Retinal pigment epithelial cell (primary cell): ENCODE measurements around the gene MAP2.
A peak's percentile ranks its signal among the peaks of the same experiment; 100 is the strongest.

Source experiments
- DNase-seq: peaks from one replicate; pipeline ENCODE4 v3.0.0-alpha.2; 2010; ENCODE audit warnings: low read depth
- H3K4me3 ChIP-seq: 2 replicates; pipeline ENCODE4 v1.5.1; 2011; ENCODE audit warnings: mild to moderate bottlenecking, low read length, control low read depth, moderate library complexity
- CTCF ChIP-seq: conservative IDR thresholded peaks from 2 replicates; pipeline ENCODE4 v1.5.1; 2011; ENCODE audit warnings: low read depth, low read length, control low read depth, inconsistent platforms

Gene MAP2

DNA sequence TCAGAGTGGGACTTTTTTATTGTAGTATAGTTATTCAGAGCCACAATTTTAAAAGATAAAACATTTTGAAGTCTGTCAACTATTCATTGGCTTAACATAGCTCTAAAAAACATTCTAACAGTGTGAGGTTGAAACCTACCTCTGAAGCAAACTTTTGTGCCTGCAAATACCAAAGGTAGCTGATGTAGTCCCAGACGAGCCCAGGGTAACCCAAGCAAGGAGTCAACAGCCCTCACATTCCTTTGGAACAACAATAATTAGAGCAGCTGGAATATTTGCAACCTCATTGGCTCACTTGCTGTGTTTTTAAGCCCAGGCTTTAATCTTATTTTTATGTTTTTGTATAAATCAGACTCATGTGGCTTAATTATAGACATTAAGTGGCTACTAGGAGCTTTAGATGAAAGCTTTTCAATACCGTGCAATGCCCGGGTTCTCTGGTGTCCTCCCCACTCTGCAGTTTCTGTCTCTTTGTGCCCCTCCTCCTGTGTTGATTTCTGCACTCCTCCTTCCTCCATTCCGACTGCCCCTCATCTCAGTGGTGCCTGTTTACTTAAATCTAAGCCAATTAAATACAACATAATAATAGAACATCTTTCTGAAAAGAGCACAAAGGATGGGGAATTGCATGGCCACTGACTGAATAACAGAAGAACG, 189.9 kb downstream of the MAP2 start:
- DNase-seq, result peak; percentile 44
- no peak for TF ChIP-seq CTCF
- H3K4me3 ChIP-seq, result no peak overlapping the region

DNA sequence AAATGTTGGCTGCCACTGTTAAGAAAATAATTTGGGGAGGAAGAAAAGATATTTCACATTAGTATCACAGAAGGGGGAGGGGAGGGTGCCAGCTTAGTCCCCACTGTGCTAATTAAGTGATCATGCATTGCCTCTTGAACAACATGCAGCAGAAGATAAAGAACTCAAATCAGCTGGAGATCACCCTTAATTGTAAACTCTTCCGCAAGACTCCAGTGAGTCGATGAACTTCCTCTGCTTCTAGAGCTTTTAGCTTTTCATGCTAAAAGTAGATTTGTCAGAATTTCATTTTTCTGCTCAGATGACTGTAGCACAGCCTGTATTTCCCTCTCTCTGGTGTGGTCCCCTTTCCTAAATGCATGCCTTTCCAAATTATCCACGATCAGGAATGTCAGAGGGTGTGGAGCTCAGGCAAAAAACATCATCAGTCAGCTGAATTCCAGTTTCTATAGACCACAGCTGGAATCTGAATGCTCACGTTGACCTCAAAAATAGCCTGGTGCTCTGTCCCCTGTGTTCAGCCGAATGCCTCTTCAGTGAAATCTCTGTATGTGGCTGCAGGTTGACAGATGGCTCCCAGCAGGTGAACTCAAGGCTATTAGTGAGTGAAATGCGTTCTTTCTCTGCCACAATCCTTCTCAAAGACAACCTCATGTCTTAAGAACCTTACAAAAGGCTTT, 191.0 kb downstream of the MAP2 start:
- H3K4me3 ChIP-seq, result no peak overlapping the region
- no peak for TF ChIP-seq CTCF
- no peak for DNase-seq

DNA sequence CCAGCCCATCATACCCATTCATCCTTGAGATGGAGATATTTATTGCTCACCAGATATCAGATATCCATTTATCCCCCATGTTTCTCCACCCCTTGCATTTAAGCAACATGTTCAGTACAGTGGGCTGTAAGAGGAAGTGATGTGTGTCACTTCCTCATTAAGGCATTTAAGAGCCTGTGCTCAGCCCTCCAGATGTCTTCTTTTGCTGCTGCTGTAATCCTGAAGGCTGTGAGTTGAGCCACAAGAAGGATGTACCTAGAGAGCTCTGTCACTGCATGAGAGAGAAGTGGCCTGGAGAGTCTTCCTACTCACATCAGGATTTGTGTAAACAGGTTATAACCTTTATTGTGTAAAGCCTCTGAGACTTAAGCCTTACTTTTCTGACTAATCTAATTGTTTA, 195.9 kb downstream of the MAP2 start:
- no peak overlapping the region for H3K4me3 ChIP-seq
- no peak for DNase-seq
- TF ChIP-seq CTCF, result no peak

GRCh38 chr2:209624192-209624938, 200.5 kb downstream of the MAP2 start:
- H3K4me3 ChIP-seq, result no peak overlapping the region
- TF ChIP-seq CTCF, result no peak
- no peak for DNase-seq

- peak; percentile 70 for DNase-seq
- H3K4me3 ChIP-seq, result no peak overlapping the region
- TF ChIP-seq CTCF, result no peak
These were observed 205.8 kb downstream of the MAP2 start for GRCh38 chr2:209629597-209629996.

- DNase-seq, result no peak
- TF ChIP-seq CTCF, result no peak
- H3K4me3 ChIP-seq, result no peak overlapping the region
These were observed 210.1 kb downstream of the MAP2 start for GRCh38 chr2:209633911-209634310.
